ENCODE results near the gene TCOF1.

Gene TCOF1

DNA sequence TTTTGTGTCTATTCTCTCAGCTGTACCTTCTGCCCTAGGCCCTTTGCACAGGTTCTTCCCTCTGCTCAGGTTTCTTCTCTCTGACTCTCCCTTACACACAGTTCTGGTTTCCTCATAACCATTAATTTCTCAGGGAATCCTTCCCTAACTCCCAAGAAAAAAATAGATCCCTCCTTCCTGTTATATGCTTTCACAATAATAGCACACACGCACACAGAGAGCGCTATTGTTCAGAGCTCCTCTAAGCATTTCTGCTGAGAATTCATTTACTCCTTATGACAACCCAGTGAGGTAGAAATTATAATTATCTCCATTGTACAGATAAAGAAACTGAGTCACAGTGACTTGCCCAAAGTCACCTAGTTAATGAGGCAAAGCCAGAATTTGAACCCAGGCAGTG, 1.7 kb upstream of the TCOF1 start:
- Histone ChIP-seq H3K4me3 (ENCODE audit: low read length) (no peak overlapping the region), H3K27me3 (ENCODE audit: control insufficient read depth, insufficient read depth, low read length) (no peaks in the 10 kb centered on the region), H3K36me3 (ENCODE audit: control insufficient read depth, low read depth, low read length) (peaks cover 9% of the 10 kb centered on the region), H3K4me1 (ENCODE audit: control insufficient read depth, low read depth, low read length) (peaks cover 7% of the 10 kb centered on the region), H3K9me3 (ENCODE audit: control insufficient read depth, low read depth, low read length) (no peaks in the 10 kb centered on the region), H3K27ac (ENCODE audit: low read length) (no peak overlapping the region), H3K9ac (ENCODE audit: low read length) (no peak overlapping the region)

DNA sequence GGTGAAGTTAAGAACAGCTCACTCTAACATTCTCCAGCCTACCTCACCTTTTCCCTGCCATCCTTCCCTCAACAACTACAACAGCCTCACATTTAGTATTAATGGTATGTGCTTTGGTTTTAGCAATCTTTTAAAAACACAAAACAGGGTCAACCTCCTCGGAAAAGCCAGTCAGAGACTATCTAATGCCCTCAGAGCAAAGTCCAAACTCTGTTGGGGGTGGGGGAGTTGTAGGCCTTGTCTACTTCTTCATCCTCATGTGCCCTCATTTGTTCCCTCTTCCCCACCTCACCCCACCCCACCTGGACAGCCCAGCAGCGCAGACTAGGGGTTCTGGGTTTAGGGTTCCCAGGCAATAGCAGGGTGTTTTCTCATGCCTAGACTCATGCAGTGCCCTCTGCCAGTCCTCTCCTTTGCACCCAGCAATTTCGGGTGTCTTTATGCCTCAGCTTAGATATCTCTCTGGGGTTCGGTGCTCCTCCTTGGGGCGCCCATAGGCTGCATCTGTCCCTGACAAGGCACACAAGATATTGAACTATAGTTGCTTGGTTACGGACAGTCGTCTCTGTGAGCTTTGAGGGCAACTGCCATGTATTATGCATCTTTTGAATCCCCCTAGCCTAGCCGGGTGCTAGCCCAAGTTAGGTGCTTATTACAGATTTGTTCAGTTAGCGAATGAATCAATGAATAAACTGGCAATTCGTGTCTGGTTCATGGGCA, 762 bp upstream of the TCOF1 start:
- H3K4me1 ChIP-seq (ENCODE audit: control insufficient read depth, low read depth, low read length), result peaks cover 4% of the 10 kb centered on the region
- H3K27me3 ChIP-seq (ENCODE audit: control insufficient read depth, insufficient read depth, low read length), result no peaks in the 10 kb centered on the region
- no peaks in the 10 kb centered on the region for H3K9me3 ChIP-seq (ENCODE audit: control insufficient read depth, low read depth, low read length)
- H3K27ac ChIP-seq (ENCODE audit: low read length), result no peak overlapping the region
- H3K36me3 ChIP-seq (ENCODE audit: control insufficient read depth, low read depth, low read length), result peaks cover 18% of the 10 kb centered on the region
- H3K9ac ChIP-seq (ENCODE audit: low read length), result peak overlapping the region; percentile 24
- peak overlapping the region; percentile 61 for H3K4me3 ChIP-seq (ENCODE audit: low read length)

DNA sequence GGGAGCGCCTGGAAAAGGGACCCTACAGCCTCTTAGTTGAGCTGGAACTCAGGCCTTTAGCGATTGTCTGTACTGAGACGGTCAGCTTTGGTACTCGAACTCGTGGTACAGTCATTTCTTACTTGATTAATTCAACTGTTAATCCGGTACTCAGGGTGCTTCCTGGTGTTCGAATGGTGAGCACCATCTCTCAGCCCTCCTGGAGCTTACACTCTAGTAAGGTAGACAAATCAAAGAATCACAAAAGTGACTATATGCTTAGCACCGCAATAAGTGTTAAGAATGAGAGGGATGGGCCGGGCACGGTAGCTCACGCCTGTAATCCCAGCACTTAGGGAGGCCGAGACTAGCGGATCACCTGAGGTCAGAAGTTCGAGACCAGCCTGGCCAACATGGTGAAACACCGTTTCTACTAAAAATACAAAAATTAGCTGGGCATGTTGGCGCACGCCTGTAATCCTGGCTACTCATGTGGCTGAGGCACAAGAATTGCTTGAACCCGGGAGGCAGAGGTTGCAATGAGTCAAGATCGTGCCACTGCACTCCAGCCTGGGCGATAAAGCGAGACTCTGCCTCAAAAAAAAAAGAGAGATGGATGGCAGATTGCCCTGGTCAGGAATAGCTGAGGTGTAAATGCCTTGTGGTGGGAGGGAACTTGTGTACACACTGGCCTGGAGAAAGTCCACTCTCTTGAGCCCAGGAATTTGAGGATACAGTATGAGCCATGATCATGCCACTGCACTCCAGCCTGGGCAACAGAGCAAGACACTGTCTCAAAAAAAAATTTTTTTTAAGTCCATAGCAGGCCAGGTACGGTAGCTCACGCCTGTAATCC, 981 bp downstream of the TCOF1 start:
- peaks cover 36% of the 10 kb centered on the region for H3K36me3 ChIP-seq (ENCODE audit: control insufficient read depth, low read depth, low read length)

DNA sequence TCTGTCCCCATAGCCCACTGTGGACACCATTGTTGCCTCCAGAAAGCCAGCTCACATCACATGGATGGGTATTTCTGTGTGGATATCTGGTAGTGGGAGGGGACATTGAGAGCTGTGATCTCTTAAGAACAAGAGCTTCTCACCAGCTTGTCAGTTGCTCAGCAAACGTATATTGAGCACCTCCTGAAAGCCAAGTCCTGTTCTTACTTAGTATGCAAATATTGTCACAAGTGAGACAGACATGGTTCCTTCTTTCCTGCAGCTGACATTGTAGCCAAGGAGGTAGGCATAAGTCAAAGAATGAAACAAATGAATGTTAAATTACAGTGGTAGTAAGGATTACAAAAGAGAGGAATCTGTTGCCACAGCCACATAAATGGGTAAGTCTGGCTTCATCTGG, 3.8 kb downstream of the TCOF1 start:
- Histone ChIP-seq H3K4me1 (ENCODE audit: control insufficient read depth, low read depth, low read length) (peaks cover 4% of the 10 kb centered on the region), H3K4me3 (ENCODE audit: low read length) (no peak overlapping the region), H3K27ac (ENCODE audit: low read length) (no peak overlapping the region), H3K9ac (ENCODE audit: low read length) (no peak overlapping the region), H3K27me3 (ENCODE audit: control insufficient read depth, insufficient read depth, low read length) (no peaks in the 10 kb centered on the region), H3K9me3 (ENCODE audit: control insufficient read depth, low read depth, low read length) (no peaks in the 10 kb centered on the region), H3K36me3 (ENCODE audit: control insufficient read depth, low read depth, low read length) (peaks cover 63% of the 10 kb centered on the region)

More for the DNA sequence above, 981 bp downstream of the TCOF1 start:
- Histone ChIP-seq H3K27ac (ENCODE audit: low read length) (peak overlapping the region; percentile 40), H3K27me3 (ENCODE audit: control insufficient read depth, insufficient read depth, low read length) (no peaks in the 10 kb centered on the region), H3K4me1 (ENCODE audit: control insufficient read depth, low read depth, low read length) (peaks cover 4% of the 10 kb centered on the region), H3K4me3 (ENCODE audit: low read length) (peak overlapping the region; percentile 92), H3K9ac (ENCODE audit: low read length) (peak overlapping the region; percentile 95), H3K9me3 (ENCODE audit: control insufficient read depth, low read depth, low read length) (no peaks in the 10 kb centered on the region)

DNA sequence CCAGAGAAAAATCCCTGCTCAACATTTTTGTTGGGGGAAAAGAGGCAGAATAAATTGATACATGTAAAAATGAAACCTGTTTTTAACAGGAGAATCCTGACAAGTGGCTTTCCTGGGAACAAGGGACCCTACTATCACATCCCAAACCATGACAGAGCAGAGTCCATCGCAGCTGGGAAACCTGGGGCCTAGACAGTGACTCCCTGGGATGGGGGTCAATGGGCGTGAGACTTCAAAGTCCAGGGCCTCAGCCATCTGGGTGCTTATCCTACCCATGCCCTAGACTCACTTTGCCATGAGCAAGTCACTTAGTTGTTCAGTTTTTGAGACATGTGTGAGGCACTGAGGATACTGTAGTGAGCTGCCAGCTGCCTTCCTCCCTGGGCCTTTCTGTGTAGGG, 5.7 kb downstream of the TCOF1 start:
- Histone ChIP-seq H3K4me1 (ENCODE audit: control insufficient read depth, low read depth, low read length) (no peaks in the 10 kb centered on the region), H3K27me3 (ENCODE audit: control insufficient read depth, insufficient read depth, low read length) (no peaks in the 10 kb centered on the region), H3K27ac (ENCODE audit: low read length) (no peak overlapping the region), H3K4me3 (ENCODE audit: low read length) (no peak overlapping the region), H3K9me3 (ENCODE audit: control insufficient read depth, low read depth, low read length) (no peaks in the 10 kb centered on the region), H3K36me3 (ENCODE audit: control insufficient read depth, low read depth, low read length) (peaks cover 77% of the 10 kb centered on the region), H3K9ac (ENCODE audit: low read length) (no peak overlapping the region)

DNA sequence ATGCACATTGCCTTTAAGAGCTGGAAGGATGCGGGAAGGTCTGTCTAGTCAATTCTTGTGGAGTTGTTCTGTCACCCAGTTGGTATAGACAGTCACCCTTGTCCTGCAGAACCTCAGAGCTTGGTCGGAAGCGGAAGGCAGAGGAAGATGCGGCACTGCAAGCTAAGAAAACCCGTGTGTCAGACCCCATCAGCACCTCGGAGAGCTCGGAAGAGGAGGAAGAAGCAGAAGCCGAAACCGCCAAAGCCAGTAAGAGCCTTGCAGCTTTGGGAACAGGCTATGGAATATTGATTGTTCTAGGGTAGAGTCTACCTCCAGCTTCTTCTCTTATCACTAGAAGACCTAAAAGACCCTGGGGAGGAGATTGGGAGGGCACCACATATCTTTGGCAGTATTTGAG, 6.5 kb downstream of the TCOF1 start:
- Histone ChIP-seq H3K9ac (ENCODE audit: low read length) (no peak overlapping the region), H3K4me1 (ENCODE audit: control insufficient read depth, low read depth, low read length) (no peaks in the 10 kb centered on the region), H3K27me3 (ENCODE audit: control insufficient read depth, insufficient read depth, low read length) (no peaks in the 10 kb centered on the region), H3K36me3 (ENCODE audit: control insufficient read depth, low read depth, low read length) (peaks cover 85% of the 10 kb centered on the region), H3K9me3 (ENCODE audit: control insufficient read depth, low read depth, low read length) (no peaks in the 10 kb centered on the region), H3K27ac (ENCODE audit: low read length) (no peak overlapping the region), H3K4me3 (ENCODE audit: low read length) (no peak overlapping the region)

DNA sequence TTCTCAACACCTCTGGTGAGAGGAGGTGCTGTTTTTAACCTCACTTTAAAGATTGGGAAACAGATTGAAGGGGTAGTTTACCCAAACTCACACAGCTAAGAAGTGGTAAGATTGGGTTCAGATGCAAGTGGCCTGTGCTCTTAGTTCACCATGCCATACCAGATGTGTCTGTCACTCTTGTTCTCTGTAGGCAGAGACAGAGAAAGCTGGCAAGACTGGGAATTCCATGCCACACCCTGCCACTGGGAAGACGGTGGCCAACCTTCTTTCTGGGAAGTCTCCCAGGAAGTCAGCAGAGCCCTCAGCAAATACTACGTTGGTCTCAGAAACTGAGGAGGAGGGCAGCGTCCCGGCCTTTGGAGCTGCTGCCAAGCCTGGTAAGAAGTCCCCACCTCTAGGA, 11.0 kb downstream of the TCOF1 start:
- Histone ChIP-seq H3K27me3 (ENCODE audit: control insufficient read depth, insufficient read depth, low read length) (no peaks in the 10 kb centered on the region), H3K4me3 (ENCODE audit: low read length) (no peak overlapping the region), H3K36me3 (ENCODE audit: control insufficient read depth, low read depth, low read length) (peaks cover 93% of the 10 kb centered on the region), H3K4me1 (ENCODE audit: control insufficient read depth, low read depth, low read length) (no peaks in the 10 kb centered on the region), H3K27ac (ENCODE audit: low read length) (no peak overlapping the region), H3K9me3 (ENCODE audit: control insufficient read depth, low read depth, low read length) (no peaks in the 10 kb centered on the region), H3K9ac (ENCODE audit: low read length) (no peak overlapping the region)

DNA sequence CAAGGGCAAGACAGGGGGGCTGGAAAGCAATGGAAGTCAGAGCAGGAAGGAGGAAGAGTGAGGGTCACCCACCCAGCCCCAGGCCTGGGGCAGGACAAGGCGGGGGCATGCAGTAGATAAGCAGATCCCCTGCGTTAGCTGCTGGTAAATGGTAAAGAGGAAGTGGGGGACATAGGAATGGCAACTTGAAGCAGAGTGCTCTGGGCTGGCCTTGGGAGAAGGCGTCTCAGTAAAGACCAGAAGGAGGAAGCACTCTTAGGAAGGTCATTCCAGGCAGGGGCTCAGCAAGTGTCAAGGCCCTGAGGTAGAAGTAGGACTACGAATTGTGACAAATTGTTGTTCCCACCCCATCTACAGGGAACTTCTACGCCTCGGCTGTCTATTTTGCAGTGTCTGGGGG, 15.1 kb downstream of the TCOF1 start:
- Histone ChIP-seq H3K36me3 (ENCODE audit: control insufficient read depth, low read depth, low read length) (peaks cover 99% of the 10 kb centered on the region), H3K4me1 (ENCODE audit: control insufficient read depth, low read depth, low read length) (no peaks in the 10 kb centered on the region), H3K4me3 (ENCODE audit: low read length) (no peak overlapping the region), H3K9ac (ENCODE audit: low read length) (no peak overlapping the region), H3K27me3 (ENCODE audit: control insufficient read depth, insufficient read depth, low read length) (no peaks in the 10 kb centered on the region), H3K27ac (ENCODE audit: low read length) (no peak overlapping the region), H3K9me3 (ENCODE audit: control insufficient read depth, low read depth, low read length) (no peaks in the 10 kb centered on the region)

DNA sequence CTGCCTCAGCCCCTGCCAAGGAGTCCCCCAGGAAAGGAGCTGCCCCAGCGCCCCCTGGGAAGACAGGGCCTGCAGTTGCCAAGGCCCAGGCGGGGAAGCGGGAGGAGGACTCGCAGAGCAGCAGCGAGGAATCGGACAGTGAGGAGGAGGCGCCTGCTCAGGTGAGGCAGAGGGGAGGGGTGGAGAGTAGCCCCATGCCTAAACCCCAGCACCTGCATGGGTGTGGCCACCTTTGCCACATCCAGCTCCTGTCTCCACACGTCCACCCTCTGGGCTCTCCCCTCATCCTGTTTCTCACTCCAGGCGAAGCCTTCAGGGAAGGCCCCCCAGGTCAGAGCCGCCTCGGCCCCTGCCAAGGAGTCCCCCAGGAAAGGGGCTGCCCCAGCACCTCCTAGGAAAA, 17.2 kb downstream of the TCOF1 start:
- peaks cover 99% of the 10 kb centered on the region for H3K36me3 ChIP-seq (ENCODE audit: control insufficient read depth, low read depth, low read length)
- H3K27me3 ChIP-seq (ENCODE audit: control insufficient read depth, insufficient read depth, low read length), result no peaks in the 10 kb centered on the region
- no peak overlapping the region for H3K27ac ChIP-seq (ENCODE audit: low read length)
- H3K4me1 ChIP-seq (ENCODE audit: control insufficient read depth, low read depth, low read length), result no peaks in the 10 kb centered on the region
- H3K9me3 ChIP-seq (ENCODE audit: control insufficient read depth, low read depth, low read length), result no peaks in the 10 kb centered on the region
- H3K4me3 ChIP-seq (ENCODE audit: low read length), result no peak overlapping the region
- H3K9ac ChIP-seq (ENCODE audit: low read length), result no peak overlapping the region

DNA sequence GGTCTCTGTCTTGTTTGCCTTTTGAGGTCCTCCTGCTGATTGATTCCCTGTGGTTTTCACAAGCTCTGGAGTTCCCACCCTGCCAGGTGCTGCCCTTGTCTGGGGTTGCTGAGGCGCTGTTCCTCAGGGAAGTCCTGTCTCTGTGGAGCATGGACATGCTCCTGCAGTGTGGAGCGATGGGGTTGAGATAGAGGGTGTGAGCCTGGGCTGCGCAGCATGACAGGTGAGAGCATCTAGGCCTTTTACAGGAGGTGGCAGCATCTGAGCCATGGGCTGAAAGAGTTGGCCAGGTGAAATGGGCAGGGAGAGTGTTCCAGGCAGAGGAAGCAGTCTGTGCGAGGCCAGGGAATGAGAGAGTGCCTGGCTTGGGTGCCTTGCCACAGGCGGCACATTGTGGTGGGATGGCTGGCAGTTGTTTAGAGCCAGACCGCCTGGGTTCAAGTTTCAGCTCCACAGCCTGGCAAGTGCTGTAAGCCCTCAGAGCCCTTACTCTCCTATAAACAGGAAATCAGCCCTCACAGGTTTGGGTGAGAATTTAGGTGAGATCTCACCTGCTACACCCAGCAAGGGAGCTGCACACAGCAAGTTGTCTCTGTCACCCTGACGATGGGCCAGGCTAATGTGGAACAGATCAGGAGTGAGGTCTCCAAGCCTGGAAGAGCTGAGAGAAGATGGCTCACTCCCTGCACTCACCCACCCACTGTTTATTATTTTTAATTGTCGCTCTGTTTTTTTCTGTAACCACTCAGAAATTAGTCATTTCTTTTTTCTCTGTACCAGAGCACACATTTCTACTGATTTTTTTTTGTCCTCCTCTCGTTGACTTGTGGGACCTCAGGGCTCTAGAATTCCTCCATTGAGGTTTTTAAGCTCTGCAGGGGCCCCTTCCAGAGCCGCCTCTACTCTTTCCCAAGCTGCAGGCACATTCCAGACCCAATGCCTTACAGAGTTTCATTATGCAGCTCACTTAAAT, 19.6 kb downstream of the TCOF1 start:
- Histone ChIP-seq H3K9me3 (ENCODE audit: control insufficient read depth, low read depth, low read length) (no peaks in the 10 kb centered on the region), H3K36me3 (ENCODE audit: control insufficient read depth, low read depth, low read length) (peaks cover 99% of the 10 kb centered on the region), H3K4me3 (ENCODE audit: low read length) (no peak overlapping the region), H3K27ac (ENCODE audit: low read length) (no peak overlapping the region), H3K27me3 (ENCODE audit: control insufficient read depth, insufficient read depth, low read length) (no peaks in the 10 kb centered on the region), H3K4me1 (ENCODE audit: control insufficient read depth, low read depth, low read length) (no peaks in the 10 kb centered on the region), H3K9ac (ENCODE audit: low read length) (no peak overlapping the region)

DNA sequence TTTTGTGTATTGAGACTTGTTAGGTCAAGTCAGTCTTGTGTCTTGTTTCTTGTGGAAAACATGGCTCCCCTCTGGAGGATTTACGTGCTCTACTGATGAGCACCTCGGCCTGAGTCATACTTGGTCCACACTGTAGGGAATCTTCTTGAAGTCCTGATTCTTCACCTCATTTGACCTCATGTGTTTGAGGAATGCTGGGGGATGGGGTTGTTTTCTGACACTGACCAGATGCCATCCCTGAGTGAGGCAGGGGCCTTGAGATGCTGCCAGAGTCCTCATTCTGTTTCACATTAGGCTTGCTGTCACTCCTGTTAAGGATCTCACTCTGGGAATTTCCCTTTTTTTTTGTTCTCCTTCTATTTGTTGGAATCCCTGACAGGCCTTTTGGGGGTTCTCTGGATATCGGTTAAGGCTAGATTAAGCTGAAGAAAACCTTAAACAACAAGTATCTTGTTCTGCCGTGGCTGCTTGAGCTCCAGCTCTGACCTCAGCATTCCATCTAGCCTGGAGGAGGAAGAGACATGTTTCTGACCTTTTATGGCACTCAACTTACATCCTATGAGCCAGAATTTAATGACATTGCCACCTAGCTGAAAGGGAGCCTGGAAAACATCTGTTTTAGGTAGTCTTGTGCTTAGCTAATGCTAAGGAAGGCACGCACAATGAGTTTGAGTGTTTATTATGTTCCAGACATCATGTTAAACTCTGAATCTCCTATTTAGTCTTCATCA, 20.6 kb downstream of the TCOF1 start:
- H3K27me3 ChIP-seq (ENCODE audit: control insufficient read depth, insufficient read depth, low read length), result no peaks in the 10 kb centered on the region
- no peak overlapping the region for H3K9ac ChIP-seq (ENCODE audit: low read length)
- no peaks in the 10 kb centered on the region for H3K4me1 ChIP-seq (ENCODE audit: control insufficient read depth, low read depth, low read length)
- H3K4me3 ChIP-seq (ENCODE audit: low read length), result no peak overlapping the region
- peaks cover 99% of the 10 kb centered on the region for H3K36me3 ChIP-seq (ENCODE audit: control insufficient read depth, low read depth, low read length)
- H3K9me3 ChIP-seq (ENCODE audit: control insufficient read depth, low read depth, low read length), result no peaks in the 10 kb centered on the region
- no peak overlapping the region for H3K27ac ChIP-seq (ENCODE audit: low read length)

Data from iPS-18a (cell line).